Esophagus (tissue), 2 donors: ENCODE measurements around the gene ACP5. TPM values are rescaled to one million over a fixed set of nuclear protein-coding genes. Genes with fewer than 3 reads are reported as not detected.
"Not testable (repeated sequence)": the region's sequence is repeated elsewhere in the genome, so short reads cannot be mapped to it uniquely, and the experiment has no call there.

Experiments used
- H3K27ac ChIP-seq, 2 donors: one replicate each; pipeline ENCODE4 v1.5.1; 2013; ENCODE audit warnings: low read depth in 2 of 2, mild to moderate bottlenecking in 2 of 2, inconsistent platforms in 1 of 2, low read length in 1 of 2, moderate library complexity in 1 of 2
- H3K27me3 ChIP-seq, 2 donors: one replicate each; pipeline ENCODE4 v1.6.1; 2013; ENCODE audit warnings: low read length in 2 of 2, control low read depth in 1 of 2, mild to moderate bottlenecking in 1 of 2; ENCODE audit not compliant: insufficient read depth in 2 of 2, control insufficient read depth in 1 of 2
- H3K36me3 ChIP-seq, 2 donors: one replicate each; pipeline ENCODE4 v1.6.1; 2013; ENCODE audit warnings: low read length in 1 of 2; ENCODE audit not compliant: control insufficient read depth in 2 of 2, insufficient read depth in 2 of 2
- H3K4me1 ChIP-seq, 2 donors: one replicate each; pipeline ENCODE4 v1.6.1; 2013; ENCODE audit warnings: low read length in 1 of 2; ENCODE audit not compliant: control insufficient read depth in 2 of 2, insufficient read depth in 2 of 2
- H3K4me3 ChIP-seq, 2 donors: one replicate each; pipeline ENCODE4 v1.5.1; 2013; ENCODE audit warnings: low read length in 2 of 2, mild to moderate bottlenecking in 2 of 2, low read depth in 1 of 2, moderate library complexity in 1 of 2
- H3K9me3 ChIP-seq, 2 donors: one replicate each; pipeline ENCODE4 v1.6.1; 2013; ENCODE audit warnings: mild to moderate bottlenecking in 2 of 2, low read depth in 1 of 2, low read length in 1 of 2, moderate library complexity in 1 of 2; ENCODE audit not compliant: control insufficient read depth in 2 of 2, insufficient read depth in 1 of 2
- WGBS, 2 donors: extraction: QIAGEN DNeasy Blood & Tissue Kit; methylation state at CpG; one replicate each; pipeline ENCODE4 v1.1.7; 2013; 5-methylcytosine and 5-hydroxymethylcytosine counted together
- polyA plus RNA-seq, 2 donors: library from polyadenylated mRNA; stranded (reverse); fragments of 200-250 nt; gene quantifications; one replicate each; pipeline ENCODE4 v1.2.3, GENCODE V29; 2013
- donor health status: healthy with polysubstance abuse.
- donor health status: Bipolar disorder and iron deficiency.

Gene ACP5
- polyA plus RNA-seq, 2 donors, result 23.5 to 33.9 TPM

- Histone ChIP-seq H3K36me3 (no peaks in the 10 kb centered on the region), H3K27ac (peak overlapping the region in 1 of 2 donors; percentile 28), H3K9me3 (no peaks in the 10 kb centered on the region), H3K27me3 (no peaks in the 10 kb centered on the region), H3K4me3 (no peak overlapping the region), H3K4me1 (peaks cover 0 to 20% of the 10 kb centered on the region in 2 donors)
- WGBS, 2 donors, result 22 to 27% methylated on average over 3 of the region's 3 CpGs
Observed at GRCh38 chr19:11581740-11582139, 4.3 kb upstream of the ACP5 start.

- Histone ChIP-seq H3K9me3 (no peaks in the 10 kb centered on the region), H3K27ac (no peak overlapping the region), H3K36me3 (peaks cover 0 to 6% of the 10 kb centered on the region in 2 donors), H3K4me3 (no peak overlapping the region), H3K27me3 (no peaks in the 10 kb centered on the region), H3K4me1 (peaks cover 0 to 22% of the 10 kb centered on the region in 2 donors)
- WGBS, 2 donors, result 74 to 75% methylated on average over 4 of the region's 4 CpGs
Observed at GRCh38 chr19:11580116-11580515, 2.7 kb upstream of the ACP5 start.

GRCh38 chr19:11578258-11579142 is 1.1 kb upstream of the ACP5 start:
- Histone ChIP-seq H3K4me1 (peaks cover 0 to 22% of the 10 kb centered on the region in 2 donors), H3K27me3 (no peaks in the 10 kb centered on the region)

GRCh38 chr19:11576227-11576626 is 1.2 kb downstream of the ACP5 start:
- no peak overlapping the region for H3K4me3 ChIP-seq
- no peaks in the 10 kb centered on the region for H3K9me3 ChIP-seq
- H3K27me3 ChIP-seq, result no peaks in the 10 kb centered on the region
- H3K36me3 ChIP-seq, result peaks cover 0 to 8% of the 10 kb centered on the region in 2 donors
- peaks cover 0 to 21% of the 10 kb centered on the region in 2 donors for H3K4me1 ChIP-seq
- WGBS, 2 donors, result 87 to 88% methylated on average over 15 of the region's 15 CpGs
- H3K27ac ChIP-seq, result no peak overlapping the region

More at GRCh38 chr19:11578258-11579142, 1.1 kb upstream of the ACP5 start:
- H3K36me3 ChIP-seq, result peaks cover 0 to 8% of the 10 kb centered on the region in 2 donors
- H3K4me3 ChIP-seq, result peak overlapping the region; percentile 39 to 59
- 8 to 10% methylated on average over 43 to 62 of the region's 62 CpGs for WGBS, 2 donors
- peak overlapping the region; percentile 47 to 76 for H3K27ac ChIP-seq
- H3K9me3 ChIP-seq, result no peaks in the 10 kb centered on the region

GRCh38 chr19:11574689-11575088 is 2.8 kb downstream of the ACP5 start:
- H3K27me3 ChIP-seq, result no peaks in the 10 kb centered on the region
- H3K4me3 ChIP-seq, result no peak overlapping the region
- peaks cover 0 to 19% of the 10 kb centered on the region in 2 donors for H3K4me1 ChIP-seq
- H3K36me3 ChIP-seq, result peaks cover 0 to 8% of the 10 kb centered on the region in 2 donors
- WGBS, 2 donors, result 80 to 83% methylated on average over 9 of the region's 9 CpGs
- no peak overlapping the region for H3K27ac ChIP-seq
- H3K9me3 ChIP-seq, result no peaks in the 10 kb centered on the region

GRCh38 chr19:11573763-11574162 is 3.7 kb downstream of the ACP5 start:
- 93 to 97% methylated on average over 4 of the region's 4 CpGs for WGBS, 2 donors
- not testable (repeated sequence) for H3K27me3 ChIP-seq, H3K27ac ChIP-seq, H3K4me3 ChIP-seq, H3K36me3 ChIP-seq, H3K9me3 ChIP-seq
- peaks cover 0 to 16% of the 10 kb centered on the region in 2 donors for H3K4me1 ChIP-seq

GRCh38 chr19:11573354-11573753 is 4.1 kb downstream of the ACP5 start:
- H3K4me1 ChIP-seq, result peaks cover 0 to 15% of the 10 kb centered on the region in 2 donors
- 74 to 77% methylated on average over 6 of the region's 6 CpGs for WGBS, 2 donors

GRCh38 chr19:11570039-11570462 is 7.4 kb downstream of the ACP5 start:
- Histone ChIP-seq H3K36me3 (peaks cover 0 to 2% of the 10 kb centered on the region in 2 donors), H3K4me3 (no peak overlapping the region), H3K9me3 (no peaks in the 10 kb centered on the region), H3K27ac (no peak overlapping the region), H3K4me1 (no peaks in the 10 kb centered on the region), H3K27me3 (no peaks in the 10 kb centered on the region)
- WGBS, 2 donors, result 68 to 69% methylated on average over 5 of the region's 5 CpGs

More at GRCh38 chr19:11573354-11573753, 4.1 kb downstream of the ACP5 start:
- not testable (repeated sequence) for H3K27me3 ChIP-seq, H3K27ac ChIP-seq, H3K36me3 ChIP-seq, H3K4me3 ChIP-seq, H3K9me3 ChIP-seq

DNA sequence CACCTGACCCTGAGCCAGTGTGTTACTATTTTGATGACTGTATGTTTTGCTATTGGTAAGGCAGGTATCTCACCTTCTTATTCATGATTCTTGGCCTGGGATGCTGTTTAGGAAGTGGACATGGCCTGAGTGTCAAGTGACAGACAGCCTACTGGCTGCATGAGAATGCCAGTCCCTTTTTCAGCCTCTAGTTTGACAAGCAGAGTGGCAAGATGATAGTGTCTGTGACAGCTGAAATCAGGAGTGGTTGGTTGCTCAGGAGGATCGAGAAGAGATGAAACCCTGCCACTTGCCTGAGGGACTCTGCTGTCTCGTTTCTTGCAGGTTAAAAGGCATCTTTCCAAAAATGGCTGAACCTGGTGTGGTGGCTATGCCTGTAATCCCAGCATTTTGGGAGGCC is 11.3 kb downstream of the ACP5 start:
- Histone ChIP-seq H3K36me3 (no peaks in the 10 kb centered on the region), H3K4me1 (no peaks in the 10 kb centered on the region), H3K9me3 (no peaks in the 10 kb centered on the region), H3K27ac (no peak overlapping the region), H3K4me3 (no peak overlapping the region), H3K27me3 (no peaks in the 10 kb centered on the region)
- 70 to 74% methylated on average over 2 of the region's 2 CpGs for WGBS, 2 donors

GRCh38 chr19:11565649-11565980 is 11.8 kb downstream of the ACP5 start:
- not testable (repeated sequence) for H3K9me3 ChIP-seq, H3K4me1 ChIP-seq, H3K4me3 ChIP-seq, H3K36me3 ChIP-seq, H3K27ac ChIP-seq, H3K27me3 ChIP-seq
- WGBS, 2 donors, result 87 to 89% methylated on average over 5 of the region's 5 CpGs
